ENCODE data around the gene ERBB4. TPM values are rescaled to one million over a fixed set of nuclear protein-coding genes. Genes with fewer than 3 reads are reported as not detected.
"Not testable (repeated sequence)": the region's sequence is repeated elsewhere in the genome, so short reads cannot be mapped to it uniquely, and the experiment has no call there.

The ERBB4 gene
- polyA plus RNA-seq, 3 donors from 2014 or later, result not detected

DNA sequence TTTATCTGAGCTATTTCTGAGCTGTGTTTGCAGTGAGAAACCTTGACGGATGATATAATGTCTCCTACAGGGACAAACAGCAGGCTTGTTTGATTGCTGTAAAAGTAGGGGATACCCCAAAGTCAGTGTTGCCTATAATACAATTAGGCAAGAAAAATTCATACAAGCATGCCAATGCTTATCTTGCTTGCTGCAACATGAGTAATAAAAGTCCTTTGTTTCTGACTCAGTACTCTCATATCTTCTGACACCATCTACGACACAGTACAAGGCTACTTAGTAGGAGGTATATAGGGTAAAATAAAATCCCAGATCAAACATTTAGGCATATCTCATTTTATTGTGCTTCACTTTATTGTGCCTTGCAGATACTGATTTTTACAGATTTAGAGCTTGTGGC lies 33.0 kb downstream of the ERBB4 start:
- Mint-ChIP-seq H3K4me1 (no peaks in the 10 kb centered on the region), H3K36me3 (no peaks in the 10 kb centered on the region), H3K9me3 (peaks cover 0 to 9% (median 0%) of the 10 kb centered on the region in 6 donors), H3K4me3 (no peak overlapping the region), H3K27me3 (ENCODE audit: low read depth in 3 of 3) (no peaks in the 10 kb centered on the region), H3K27ac (no peak overlapping the region)
- DNase-seq, result no peak

DNA sequence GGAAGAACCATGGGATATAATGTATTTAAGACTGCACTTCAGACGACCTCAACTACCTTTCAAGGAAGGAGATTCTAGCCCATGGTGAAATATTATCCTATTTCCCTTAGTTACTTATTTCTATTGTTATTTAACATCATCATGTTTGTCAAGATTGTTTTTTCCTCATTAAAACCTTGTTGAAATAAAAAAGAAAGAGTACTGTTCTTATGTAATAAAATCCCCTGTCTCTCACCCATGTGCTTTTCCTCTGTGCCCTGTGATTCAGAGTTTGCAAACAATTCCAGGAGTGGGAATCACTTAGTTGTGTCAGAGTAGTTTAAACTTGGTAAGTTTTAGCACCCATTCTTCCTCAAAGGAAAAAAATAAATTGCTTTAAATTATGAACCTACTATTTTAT lies 43.6 kb downstream of the ERBB4 start:
- DNase-seq, result no peak

DNA sequence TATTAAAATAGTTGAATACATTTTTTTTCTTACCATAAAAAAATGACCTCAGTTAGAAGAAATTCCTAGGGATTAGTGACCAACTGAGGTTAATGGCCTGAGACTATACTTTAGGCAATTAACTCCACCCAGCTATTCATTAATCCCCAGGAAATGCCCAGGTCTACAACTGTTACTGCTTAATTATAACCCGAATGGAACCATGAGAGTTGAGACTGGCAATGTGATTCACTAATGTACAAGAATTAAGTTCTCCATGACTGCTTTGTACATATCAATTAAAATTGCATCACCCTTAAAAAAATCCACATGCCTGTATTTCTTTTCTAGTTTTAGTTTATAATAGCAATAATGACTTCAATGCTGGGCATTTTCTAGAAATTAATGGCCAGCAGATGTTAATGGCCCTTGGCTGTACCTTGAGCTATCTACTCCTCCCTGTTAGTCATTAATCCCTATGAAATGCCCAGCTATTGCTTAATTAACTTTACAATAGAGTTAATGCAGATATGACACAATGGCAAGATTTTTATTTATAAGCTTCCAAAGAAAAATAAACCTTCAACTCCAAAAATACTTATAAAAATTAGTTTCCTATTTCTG lies 44.1 kb downstream of the ERBB4 start:
- H3K36me3 Mint-ChIP-seq, result no peaks in the 10 kb centered on the region
- no peak overlapping the region for H3K27ac Mint-ChIP-seq
- peaks cover 0 to 4% (median 0%) of the 10 kb centered on the region in 6 donors for H3K9me3 Mint-ChIP-seq
- no peaks in the 10 kb centered on the region for H3K27me3 Mint-ChIP-seq (ENCODE audit: low read depth in 3 of 3)
- no peak overlapping the region for H3K4me3 Mint-ChIP-seq
- H3K4me1 Mint-ChIP-seq, result no peaks in the 10 kb centered on the region
- no peak for DNase-seq

More for the DNA sequence above, 43.6 kb downstream of the ERBB4 start:
- Mint-ChIP-seq H3K36me3 (no peaks in the 10 kb centered on the region), H3K4me1 (no peaks in the 10 kb centered on the region), H3K9me3 (peaks cover 0 to 7% (median 0%) of the 10 kb centered on the region in 6 donors), H3K27ac (no peak overlapping the region), H3K4me3 (no peak overlapping the region), H3K27me3 (ENCODE audit: low read depth in 3 of 3) (no peaks in the 10 kb centered on the region)

GRCh38 chr2:212489719-212490346 lies 48.8 kb downstream of the ERBB4 start:
- Mint-ChIP-seq H3K27me3 (ENCODE audit: low read depth in 3 of 3) (no peaks in the 10 kb centered on the region), H3K36me3 (no peaks in the 10 kb centered on the region)

DNA sequence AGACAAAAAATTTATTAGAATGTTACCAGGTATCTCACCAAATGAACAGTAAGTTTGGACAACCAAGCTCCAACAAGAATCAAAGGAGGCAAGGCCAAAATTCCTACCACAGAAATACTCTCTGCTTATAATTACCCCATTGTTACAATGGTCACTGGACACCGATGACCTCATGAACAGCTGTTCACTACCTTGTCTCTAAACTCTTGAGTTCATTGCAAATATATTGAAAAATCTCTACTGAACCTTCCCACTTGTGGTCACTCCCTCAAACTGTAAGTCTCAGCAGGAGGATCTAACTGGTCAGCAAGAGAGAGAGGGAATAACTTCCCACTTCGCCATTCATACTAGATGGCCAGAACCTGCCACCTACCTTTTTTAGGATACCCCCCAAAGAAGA lies 50.0 kb downstream of the ERBB4 start:
- no peaks in the 10 kb centered on the region for H3K27me3 Mint-ChIP-seq (ENCODE audit: low read depth in 3 of 3)
- H3K4me3 Mint-ChIP-seq, result no peak overlapping the region
- peaks cover 0 to 6% (median 1%) of the 10 kb centered on the region in 6 donors for H3K9me3 Mint-ChIP-seq
- no peak overlapping the region for H3K27ac Mint-ChIP-seq
- H3K36me3 Mint-ChIP-seq, result no peaks in the 10 kb centered on the region
- no peak for DNase-seq
- H3K4me1 Mint-ChIP-seq, result no peaks in the 10 kb centered on the region

More at GRCh38 chr2:212489719-212490346, 48.8 kb downstream of the ERBB4 start:
- Mint-ChIP-seq H3K9me3 (peaks cover 0 to 6% (median 1%) of the 10 kb centered on the region in 6 donors), H3K4me3 (no peak overlapping the region), H3K27ac (no peak overlapping the region), H3K4me1 (no peaks in the 10 kb centered on the region)
- no peak for DNase-seq

DNA sequence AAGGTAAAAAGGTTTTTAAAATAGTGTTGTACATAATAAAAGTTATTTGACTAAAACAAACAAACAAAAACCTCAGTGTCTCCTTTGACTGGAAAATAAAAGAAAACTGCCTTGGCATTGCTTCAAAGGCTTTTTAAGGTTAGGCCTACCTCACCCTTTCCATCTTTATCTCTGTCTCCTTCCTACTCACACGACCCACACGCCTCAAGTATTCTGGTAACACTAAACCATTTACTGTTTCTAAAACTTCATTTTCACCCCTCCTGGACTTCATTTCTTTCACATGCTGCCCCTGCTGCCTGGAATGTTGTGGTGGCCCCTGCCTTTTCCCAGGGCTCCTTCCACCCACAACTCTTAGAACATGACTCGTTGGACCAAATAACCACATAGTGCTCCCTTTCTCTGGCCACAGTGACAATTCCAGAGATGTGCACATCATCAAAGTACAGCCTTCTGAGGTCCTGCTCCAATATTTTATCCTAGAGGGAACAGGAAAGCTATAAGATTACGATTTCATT lies 54.0 kb downstream of the ERBB4 start:
- no peak for DNase-seq
- Mint-ChIP-seq H3K4me1 (no peaks in the 10 kb centered on the region), H3K36me3 (no peaks in the 10 kb centered on the region), H3K9me3 (peaks cover 0 to 6% (median 0%) of the 10 kb centered on the region in 6 donors), H3K27me3 (ENCODE audit: low read depth in 3 of 3) (no peaks in the 10 kb centered on the region), H3K4me3 (no peak overlapping the region), H3K27ac (no peak overlapping the region)

GRCh38 chr2:212480447-212480846 lies 58.2 kb downstream of the ERBB4 start:
- Mint-ChIP-seq H3K27ac (no peak overlapping the region), H3K36me3 (no peaks in the 10 kb centered on the region), H3K4me3 (no peak overlapping the region), H3K9me3 (no peaks in the 10 kb centered on the region), H3K27me3 (ENCODE audit: low read depth in 3 of 3) (no peaks in the 10 kb centered on the region), H3K4me1 (no peaks in the 10 kb centered on the region)
- no peak for DNase-seq

- Mint-ChIP-seq H3K36me3 (no peaks in the 10 kb centered on the region), H3K27me3 (ENCODE audit: low read depth in 3 of 3) (no peaks in the 10 kb centered on the region), H3K9me3 (peaks cover 0 to 2% (median 0%) of the 10 kb centered on the region in 6 donors)
Observed at GRCh38 chr2:212477571-212477970, 61.0 kb downstream of the ERBB4 start.

GRCh38 chr2:212473211-212473610 lies 65.4 kb downstream of the ERBB4 start:
- Mint-ChIP-seq H3K4me1 (no peaks in the 10 kb centered on the region), H3K9me3 (peaks cover 0 to 7% (median 0%) of the 10 kb centered on the region in 6 donors), H3K4me3 (no peak overlapping the region), H3K27ac (no peak overlapping the region), H3K27me3 (ENCODE audit: low read depth in 3 of 3) (peaks cover 0 to 2% (median 0%) of the 10 kb centered on the region in 3 donors), H3K36me3 (no peaks in the 10 kb centered on the region)
- DNase-seq, result no peak

More at GRCh38 chr2:212477571-212477970, 61.0 kb downstream of the ERBB4 start:
- Mint-ChIP-seq H3K27ac (no peak overlapping the region), H3K4me3 (no peak overlapping the region), H3K4me1 (no peaks in the 10 kb centered on the region)
- DNase-seq, result no peak

DNA sequence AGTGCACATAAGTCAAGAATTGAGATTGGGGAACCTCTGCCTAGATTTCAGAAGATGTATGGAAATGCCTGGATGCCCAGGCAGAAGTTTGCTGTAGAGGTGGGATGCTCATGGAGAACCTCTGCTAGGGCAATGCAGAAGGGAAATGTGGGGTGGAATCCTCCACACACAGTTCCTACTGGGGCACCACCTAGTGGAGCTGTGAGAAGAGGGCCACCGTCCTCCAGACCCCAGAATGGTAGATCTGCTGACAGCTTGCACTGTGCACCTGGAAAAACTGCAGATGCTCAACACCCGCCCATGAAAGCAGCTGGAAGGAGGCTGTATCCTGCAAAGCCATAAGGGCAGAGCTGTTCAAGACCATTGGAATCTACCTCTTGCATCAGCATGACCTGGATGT lies 71.1 kb downstream of the ERBB4 start:
- peaks cover 0 to 18% (median under 1%) of the 10 kb centered on the region in 6 donors for H3K9me3 Mint-ChIP-seq
- not testable (repeated sequence) for DNase-seq; H3K4me3 Mint-ChIP-seq; H3K27ac Mint-ChIP-seq; H3K27me3 Mint-ChIP-seq (ENCODE audit: low read depth in 3 of 3); H3K4me1 Mint-ChIP-seq; H3K36me3 Mint-ChIP-seq

- Mint-ChIP-seq H3K4me1 (no peaks in the 10 kb centered on the region), H3K27ac (no peak overlapping the region), H3K36me3 (no peaks in the 10 kb centered on the region), H3K4me3 (no peak overlapping the region), H3K9me3 (peaks cover 0 to 22% (median under 1%) of the 10 kb centered on the region in 6 donors), H3K27me3 (ENCODE audit: low read depth in 3 of 3) (peaks cover 0 to 2% (median 2%) of the 10 kb centered on the region in 3 donors)
- no peak for DNase-seq
Observed at GRCh38 chr2:212465456-212465855, 73.1 kb downstream of the ERBB4 start.

DNA sequence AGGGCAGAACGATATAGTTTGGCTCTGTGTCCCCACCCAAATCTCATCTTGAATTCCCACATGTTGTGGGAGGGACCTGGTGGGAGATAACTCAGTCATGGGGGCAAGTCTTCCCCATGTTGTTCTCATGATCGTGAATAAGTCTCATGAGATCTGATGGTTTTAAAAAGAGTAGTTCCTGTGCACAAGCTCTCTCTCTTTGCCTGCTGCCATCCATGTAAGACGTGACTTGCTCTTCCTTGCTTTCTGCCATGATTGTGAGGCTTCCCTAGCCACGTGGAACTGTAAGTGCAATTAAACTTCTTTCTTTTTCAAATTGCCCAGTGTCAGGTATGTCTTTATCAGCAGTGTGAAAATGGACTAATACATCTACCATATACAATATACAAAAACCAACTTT lies 76.9 kb downstream of the ERBB4 start:
- peaks cover 0 to 27% (median 8%) of the 10 kb centered on the region in 6 donors for H3K9me3 Mint-ChIP-seq
- not testable (repeated sequence) for H3K4me1 Mint-ChIP-seq; H3K36me3 Mint-ChIP-seq; DNase-seq; H3K4me3 Mint-ChIP-seq; H3K27me3 Mint-ChIP-seq (ENCODE audit: low read depth in 3 of 3); H3K27ac Mint-ChIP-seq

GRCh38 chr2:212454149-212454548 lies 84.5 kb downstream of the ERBB4 start:
- Mint-ChIP-seq H3K27ac (no peak overlapping the region), H3K9me3 (peaks cover 0 to 21% (median 3%) of the 10 kb centered on the region in 6 donors), H3K4me3 (no peak overlapping the region), H3K4me1 (no peaks in the 10 kb centered on the region), H3K36me3 (no peaks in the 10 kb centered on the region), H3K27me3 (ENCODE audit: low read depth in 3 of 3) (peaks cover 0 to 2% (median 2%) of the 10 kb centered on the region in 3 donors)
- DNase-seq, result no peak

DNA sequence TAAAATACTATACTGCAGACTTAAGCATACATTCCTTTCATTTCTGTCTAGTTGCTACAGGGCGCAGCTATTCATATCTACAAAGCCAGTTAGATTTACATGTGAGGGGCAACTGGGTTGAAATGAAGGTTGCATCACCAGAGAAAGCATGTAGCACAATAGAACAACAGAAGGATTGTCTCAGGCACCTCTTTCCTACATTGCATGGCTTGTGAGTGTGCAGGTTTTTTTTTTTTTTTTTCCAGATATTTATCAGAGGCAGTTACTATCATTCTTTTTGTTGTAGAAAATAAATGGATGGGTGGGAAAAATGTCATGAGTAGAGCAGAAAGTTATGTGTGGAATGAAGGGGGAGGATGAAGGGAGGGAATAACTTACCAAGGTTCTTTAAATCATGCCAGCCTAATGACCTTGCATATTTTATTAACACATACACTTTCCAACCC lies 86.8 kb downstream of the ERBB4 start:
- Mint-ChIP-seq H3K4me1 (no peaks in the 10 kb centered on the region), H3K9me3 (peaks cover 0 to 11% (median 0%) of the 10 kb centered on the region in 6 donors), H3K27ac (no peak overlapping the region), H3K36me3 (no peaks in the 10 kb centered on the region), H3K27me3 (ENCODE audit: low read depth in 3 of 3) (no peaks in the 10 kb centered on the region), H3K4me3 (no peak overlapping the region)
- DNase-seq, result no peak

Data from immature natural killer cell (primary cell).